GM12801 (cell line): ENCODE results near the gene THSD7B.

Experiments used
- CTCF ChIP-seq: IDR thresholded peaks from one replicate; pipeline ENCODE4 v1.5.1; 2011; ENCODE audit warnings: control low read depth; ENCODE audit not compliant: insufficient read length; ENCODE audit errors: extremely low read depth

The THSD7B gene

GRCh38 chr2:137187216-137187615 lies 421.9 kb downstream of the THSD7B start:
- no peak for TF ChIP-seq CTCF

- no peak for TF ChIP-seq CTCF
Observed at GRCh38 chr2:137190411-137191195, 425.3 kb downstream of the THSD7B start.

- TF ChIP-seq CTCF = no peak
Observed at GRCh38 chr2:137192366-137193310, 427.3 kb downstream of the THSD7B start.

GRCh38 chr2:137193401-137193800 lies 428.1 kb downstream of the THSD7B start:
- TF ChIP-seq CTCF = no peak

- no peak for TF ChIP-seq CTCF
Observed at GRCh38 chr2:137194111-137194510, 428.8 kb downstream of the THSD7B start.

GRCh38 chr2:137199751-137200150 lies 434.4 kb downstream of the THSD7B start:
- no peak for TF ChIP-seq CTCF

- no peak for TF ChIP-seq CTCF
Observed at GRCh38 chr2:137202318-137202717, 437.0 kb downstream of the THSD7B start.
